A204.1 (cell line): ENCODE results near the gene RGS12.

Experiments used
- FAIRE-seq: peaks from 2 replicates; lab custom pipeline; 2012; peaks lifted over from hg19 to GRCh38; lab: Jason Lieb, UNC

RGS12 gene

GRCh38 chr4:3283916-3284315, 8.9 kb upstream of the RGS12 start:
- no peak for FAIRE-seq

- FAIRE-seq, result no peak
Observed at GRCh38 chr4:3284734-3285557, 7.9 kb upstream of the RGS12 start.

- no peak for FAIRE-seq
Observed at GRCh38 chr4:3285558-3286334, 7.1 kb upstream of the RGS12 start.

GRCh38 chr4:3286335-3287175, 6.3 kb upstream of the RGS12 start:
- no peak for FAIRE-seq

- no peak for FAIRE-seq
Observed at GRCh38 chr4:3287271-3287971, 5.4 kb upstream of the RGS12 start.

- no peak for FAIRE-seq
Observed at GRCh38 chr4:3287972-3288570, 4.8 kb upstream of the RGS12 start.

- no peak for FAIRE-seq
Observed at GRCh38 chr4:3288571-3289094, 4.2 kb upstream of the RGS12 start.

GRCh38 chr4:3290476-3290875, 2.3 kb upstream of the RGS12 start:
- no peak for FAIRE-seq

GRCh38 chr4:3290889-3291321, 1.9 kb upstream of the RGS12 start:
- no peak for FAIRE-seq

- no peak for FAIRE-seq
Observed at GRCh38 chr4:3291411-3291968, 1.3 kb upstream of the RGS12 start.

GRCh38 chr4:3291969-3292570, 751 bp upstream of the RGS12 start:
- FAIRE-seq, result no peak

GRCh38 chr4:3293401-3294391, 875 bp downstream of the RGS12 start:
- FAIRE-seq, result no peak

GRCh38 chr4:3294401-3295241, 1.8 kb downstream of the RGS12 start:
- FAIRE-seq, result no peak

GRCh38 chr4:3295837-3296624, 3.2 kb downstream of the RGS12 start:
- no peak for FAIRE-seq

GRCh38 chr4:3296651-3297050, 3.8 kb downstream of the RGS12 start:
- no peak for FAIRE-seq

- no peak for FAIRE-seq
Observed at GRCh38 chr4:3297066-3297859, 4.4 kb downstream of the RGS12 start.
